Prostate gland (tissue), 2 donors: ENCODE data around the gene ALPP. TPM values are rescaled to one million over a fixed set of nuclear protein-coding genes. Genes with fewer than 3 reads are reported as not detected.
"Not testable (repeated sequence)": the region's sequence is repeated elsewhere in the genome, so short reads cannot be mapped to it uniquely, and the experiment has no call there.

Source experiments
- DNase-seq: peaks from one replicate; pipeline ENCODE4 v3.0.0-alpha.2; 2019; ENCODE audit warnings: low spot score
- H3K27ac ChIP-seq, 2 donors: fragments of 200-600 bp; sonication (generic); 2 replicates each; pipeline ENCODE4 v1.5.1; 2017 to 2019
- H3K27me3 ChIP-seq: fragments of 200-600 bp; sonication (generic); replicated peaks from 2 replicates; pipeline ENCODE4 v1.5.1; 2019; ENCODE audit not compliant: insufficient read depth
- H3K36me3 ChIP-seq, 2 donors: fragments of 200-600 bp; sonication (generic); 1 replicate in 1 of 2; 2 replicates in 1 of 2; pipeline versions ENCODE4 v1.5.1 to v1.8.1; 2017 to 2019
- H3K4me1 ChIP-seq: fragments of 200-600 bp; sonication (generic); replicated peaks from 2 replicates; pipeline ENCODE4 v1.5.1; 2019
- H3K4me3 ChIP-seq, 2 donors: fragments of 200-600 bp; sonication (generic); 2 replicates each; pipeline ENCODE4 v1.5.1; 2017 to 2019
- H3K9me3 ChIP-seq: fragments of 200-600 bp; sonication (generic); 2 replicates; pipeline ENCODE4 v1.5.1; 2017
- POLR2A ChIP-seq: fragments of 450-650 bp; IDR thresholded peaks from one replicate; pipeline ENCODE4 v1.6.1; 2016; ENCODE audit warnings: antibody characterized with exemption, mild to moderate bottlenecking
- POLR2AphosphoS5 ChIP-seq: sonication (generic); formaldehyde crosslinking; IDR thresholded peaks from one replicate; pipeline ENCODE4 v1.6.1; 2017; ENCODE audit warnings: antibody characterized with exemption
- WGBS: methylation state at CpG from one replicate; pipeline ENCODE4 v1.1.5; 2018; 5-methylcytosine and 5-hydroxymethylcytosine counted together
- intact Hi-C: fragments of 100-400 bp; cut with DNase I; formaldehyde crosslinking; loops from one replicate; pipeline ENCODE4 v1.14.2; 2022
- total RNA-seq, 2 donors: library from RNA; depleted of rRNA; stranded (reverse); fragments of >200 nt; gene quantifications; one replicate each; pipeline ENCODE4 v1.1.0, GENCODE V29; 2016
- TF ChIP-seq, protein P1 (sequence below), 4 experiments: fragments of 200-600 bp in 2 of 4; fragments of 450-650 bp in 2 of 4; sonication (generic) in 2 of 4; IDR thresholded peaks; 1 replicate in 3 of 4; 2 replicates in 1 of 4; pipeline ENCODE4 v1.5.1; 2016 to 2019; ENCODE audit warnings: antibody characterized with exemption in 4 of 4, mild to moderate bottlenecking in 2 of 4, moderate library complexity in 2 of 4

Gene ALPP
- total RNA-seq, 2 donors from 2014 or later, result 0.97 TPM; not detected in 1

DNA sequence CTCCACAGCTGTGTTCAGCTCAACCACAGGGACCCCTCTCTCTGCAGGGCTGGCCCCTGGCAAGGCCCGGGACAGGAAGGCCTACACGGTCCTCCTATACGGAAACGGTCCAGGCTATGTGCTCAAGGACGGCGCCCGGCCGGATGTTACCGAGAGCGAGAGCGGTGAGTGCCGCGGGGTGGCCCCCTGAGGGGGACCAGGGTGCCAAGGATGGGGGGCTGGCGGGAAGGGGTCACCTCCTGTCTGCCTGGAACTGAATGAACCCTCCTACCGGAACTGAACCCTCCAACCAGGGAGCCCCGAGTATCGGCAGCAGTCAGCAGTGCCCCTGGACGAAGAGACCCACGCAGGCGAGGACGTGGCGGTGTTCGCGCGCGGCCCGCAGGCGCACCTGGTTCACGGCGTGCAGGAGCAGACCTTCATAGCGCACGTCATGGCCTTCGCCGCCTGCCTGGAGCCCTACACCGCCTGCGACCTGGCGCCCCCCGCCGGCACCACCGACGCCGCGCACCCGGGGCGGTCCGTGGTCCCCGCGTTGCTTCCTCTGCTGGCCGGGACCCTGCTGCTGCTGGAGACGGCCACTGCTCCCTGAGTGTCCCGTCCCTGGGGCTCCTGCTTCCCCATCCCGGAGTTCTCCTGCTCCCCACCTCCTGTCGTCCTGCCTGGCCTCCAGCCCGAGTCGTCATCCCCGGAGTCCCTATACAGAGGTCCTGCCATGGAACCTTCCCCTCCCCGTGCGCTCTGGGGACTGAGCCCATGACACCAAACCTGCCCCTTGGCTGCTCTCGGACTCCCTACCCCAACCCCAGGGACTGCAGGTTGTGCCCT is 2.9 kb downstream of the ALPP start:
- DNase-seq, H3K4me3 ChIP-seq, H3K27ac ChIP-seq, H3K36me3 ChIP-seq, H3K4me1 ChIP-seq, intact Hi-C loops, H3K9me3 ChIP-seq: not testable (repeated sequence)
- H3K27me3 ChIP-seq, result peaks cover 10% of the 10 kb centered on the region
- 43% methylated on average over 48 of the region's 59 CpGs for WGBS

DNA sequence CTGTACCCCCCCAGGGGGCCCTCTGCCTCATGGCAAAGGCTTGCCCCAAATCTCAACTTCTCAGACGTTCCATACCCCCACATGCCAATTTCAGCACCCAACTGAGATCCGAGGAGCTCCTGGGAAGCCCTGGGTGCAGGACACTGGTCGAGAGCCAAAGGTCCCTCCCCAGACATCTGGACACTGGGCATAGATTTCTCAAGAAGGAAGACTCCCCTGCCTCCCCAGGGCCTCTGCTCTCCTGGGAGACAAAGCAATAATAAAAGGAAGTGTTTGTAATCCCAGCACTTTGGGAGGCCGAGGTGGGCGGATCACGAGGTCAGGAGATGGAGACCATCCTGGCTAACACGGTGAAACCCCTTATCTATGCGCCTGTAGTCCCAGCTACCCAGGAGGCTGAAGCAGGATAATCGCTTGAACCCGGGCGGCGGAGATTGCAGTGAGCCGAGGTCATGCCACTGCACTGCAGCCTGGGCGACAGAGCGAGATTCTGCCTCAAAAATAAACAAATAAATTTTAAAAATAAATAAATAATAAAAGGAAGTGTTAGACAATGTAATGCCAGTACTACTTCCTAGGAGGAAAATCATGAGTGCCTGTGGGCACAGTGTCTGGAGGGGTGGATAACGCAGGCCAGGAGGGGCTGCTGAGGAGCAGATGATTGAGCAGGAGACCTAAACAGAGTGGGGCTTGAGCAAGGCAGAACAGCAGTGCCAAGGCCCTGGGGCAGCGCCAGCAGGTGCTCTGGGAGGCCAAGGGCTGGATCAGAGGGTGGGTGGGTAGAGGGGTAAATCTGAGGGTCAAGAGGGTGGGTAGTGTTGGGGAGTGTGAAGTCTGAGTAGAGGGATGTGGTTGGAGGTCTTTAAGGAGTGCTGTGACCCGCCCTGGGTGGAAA is 4.0 kb downstream of the ALPP start:
- Histone ChIP-seq H3K36me3 (no peaks in the 10 kb centered on the region), H3K4me1 (no peaks in the 10 kb centered on the region), H3K27ac (no peak overlapping the region), H3K9me3 (no peaks in the 10 kb centered on the region), H3K27me3 (peaks cover 20% of the 10 kb centered on the region), H3K4me3 (no peak overlapping the region)
- DNase-seq, result no peak
- 68% methylated on average over 18 of the region's 18 CpGs for WGBS
- intact Hi-C loops, result no loop called here
- TF ChIP-seq POLR2A (no peak), POLR2AphosphoS5 (no peak)
- TF ChIP-seq, protein P1, sequence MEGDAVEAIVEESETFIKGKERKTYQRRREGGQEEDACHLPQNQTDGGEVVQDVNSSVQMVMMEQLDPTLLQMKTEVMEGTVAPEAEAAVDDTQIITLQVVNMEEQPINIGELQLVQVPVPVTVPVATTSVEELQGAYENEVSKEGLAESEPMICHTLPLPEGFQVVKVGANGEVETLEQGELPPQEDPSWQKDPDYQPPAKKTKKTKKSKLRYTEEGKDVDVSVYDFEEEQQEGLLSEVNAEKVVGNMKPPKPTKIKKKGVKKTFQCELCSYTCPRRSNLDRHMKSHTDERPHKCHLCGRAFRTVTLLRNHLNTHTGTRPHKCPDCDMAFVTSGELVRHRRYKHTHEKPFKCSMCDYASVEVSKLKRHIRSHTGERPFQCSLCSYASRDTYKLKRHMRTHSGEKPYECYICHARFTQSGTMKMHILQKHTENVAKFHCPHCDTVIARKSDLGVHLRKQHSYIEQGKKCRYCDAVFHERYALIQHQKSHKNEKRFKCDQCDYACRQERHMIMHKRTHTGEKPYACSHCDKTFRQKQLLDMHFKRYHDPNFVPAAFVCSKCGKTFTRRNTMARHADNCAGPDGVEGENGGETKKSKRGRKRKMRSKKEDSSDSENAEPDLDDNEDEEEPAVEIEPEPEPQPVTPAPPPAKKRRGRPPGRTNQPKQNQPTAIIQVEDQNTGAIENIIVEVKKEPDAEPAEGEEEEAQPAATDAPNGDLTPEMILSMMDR (IDR thresholded peaks at IDR 0.05), result no peak

DNA sequence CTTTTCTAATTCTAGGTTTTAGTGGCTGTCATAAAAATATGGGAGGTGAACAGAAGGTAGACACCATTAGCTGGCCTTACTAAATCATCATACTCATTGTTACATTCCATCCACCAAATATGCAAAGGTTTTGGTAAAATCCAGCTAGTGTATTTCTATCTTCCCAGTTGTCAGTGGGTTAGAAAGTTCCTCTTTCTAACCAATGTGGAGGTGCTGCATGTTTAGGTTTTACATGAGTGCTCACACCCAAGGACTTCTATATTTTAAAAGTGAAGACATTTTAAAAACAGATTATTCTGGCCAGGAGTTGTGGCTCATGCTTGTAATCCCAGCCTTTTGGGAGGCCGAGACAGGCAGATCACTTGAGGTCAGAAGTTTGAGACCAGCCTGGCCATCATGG is 5.9 kb downstream of the ALPP start:
- Histone ChIP-seq H3K4me1 (no peaks in the 10 kb centered on the region), H3K27me3 (peaks cover 24% of the 10 kb centered on the region), H3K27ac (no peak overlapping the region), H3K9me3 (no peaks in the 10 kb centered on the region), H3K36me3 (no peaks in the 10 kb centered on the region), H3K4me3 (no peak overlapping the region)
- intact Hi-C loops, result no loop called here
- WGBS, result 94% methylated on average over 1 of the region's 1 CpG
- DNase-seq, result no peak
- TF ChIP-seq, protein P1 (IDR thresholded peaks at IDR 0.05), result no peak
- TF ChIP-seq POLR2AphosphoS5 (no peak), POLR2A (no peak)

DNA sequence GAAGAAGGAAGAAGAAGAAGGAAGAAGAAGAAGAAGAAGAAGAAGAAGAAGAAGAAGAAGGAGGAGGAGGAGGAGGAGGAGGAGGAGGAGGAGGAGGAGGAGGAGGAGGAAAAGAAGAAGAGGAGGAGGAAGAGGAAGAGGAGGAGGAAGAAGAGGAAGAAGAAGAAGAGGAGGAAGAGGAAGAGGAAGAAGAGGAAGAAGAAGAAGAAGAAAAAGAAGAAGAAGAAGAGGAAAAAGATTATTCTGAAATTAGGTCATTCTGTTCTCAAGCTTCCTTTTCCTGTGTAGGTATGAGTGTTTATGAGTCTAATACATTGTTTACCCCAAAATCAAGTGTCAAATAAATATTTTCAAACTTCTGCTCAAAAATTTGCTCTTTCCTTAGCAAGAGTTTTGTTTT is 6.5 kb downstream of the ALPP start:
- H3K36me3 ChIP-seq, intact Hi-C loops, H3K4me1 ChIP-seq, H3K27ac ChIP-seq, H3K9me3 ChIP-seq, H3K4me3 ChIP-seq, DNase-seq: not testable (repeated sequence)
- H3K27me3 ChIP-seq, result peaks cover 24% of the 10 kb centered on the region

DNA sequence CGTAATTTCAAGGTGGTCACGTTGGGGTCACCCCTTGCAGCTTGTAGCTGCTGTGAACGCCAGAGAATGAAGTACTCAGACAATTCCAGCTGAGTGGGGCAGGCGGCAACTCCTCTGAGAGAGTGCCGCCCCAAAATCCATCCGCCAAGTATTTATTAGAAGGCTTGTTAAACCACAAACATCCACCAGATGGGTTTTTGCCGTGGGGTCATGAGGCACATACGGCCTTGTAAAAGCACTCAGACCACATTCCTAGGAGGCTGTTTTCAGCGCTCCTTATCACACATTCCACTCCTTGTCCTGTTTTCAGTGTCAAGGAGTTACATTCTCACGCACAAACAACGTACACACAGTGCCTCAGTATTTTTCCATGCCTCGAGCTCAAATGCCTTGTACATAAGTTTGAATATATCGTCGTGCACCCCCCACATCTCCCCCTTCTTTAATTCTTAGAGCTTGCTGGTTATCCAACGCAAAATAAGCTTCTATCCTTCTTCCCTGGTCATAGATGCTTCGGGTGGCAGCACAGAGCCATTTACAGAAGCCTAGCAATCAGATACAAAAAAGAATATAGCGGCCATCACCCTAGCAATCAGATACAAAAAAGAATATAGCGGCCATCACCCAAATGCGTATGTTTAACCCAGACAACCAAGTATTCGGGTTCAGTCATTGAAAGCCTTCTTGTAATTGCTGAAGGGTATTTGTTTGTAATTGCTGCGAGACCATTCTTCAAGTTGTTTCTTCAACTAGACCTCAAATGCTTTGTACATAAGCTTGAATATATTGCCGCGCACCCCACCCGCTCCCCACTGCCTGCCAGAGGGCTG is 7.3 kb downstream of the ALPP start:
- intact Hi-C loops, result no loop called here
- no peaks in the 10 kb centered on the region for H3K36me3 ChIP-seq
- H3K4me3 ChIP-seq, result no peak overlapping the region
- peak; percentile 26 for DNase-seq
- H3K27ac ChIP-seq, result no peak overlapping the region
- no peaks in the 10 kb centered on the region for H3K9me3 ChIP-seq
- WGBS, result 9% methylated on average over 24 of the region's 24 CpGs
- H3K27me3 ChIP-seq, result peaks cover 24% of the 10 kb centered on the region
- H3K4me1 ChIP-seq, result no peaks in the 10 kb centered on the region
- TF ChIP-seq, protein P1 (IDR thresholded peaks at IDR 0.05), result no peak
- TF ChIP-seq POLR2A (no peak), POLR2AphosphoS5 (no peak)
